Measurements from ENCODE around the gene MSANTD2.

GRCh38 chr11:124752471-124753102 lies 47.6 kb downstream of the MSANTD2 start:
- TF ChIP-seq, protein P1, sequence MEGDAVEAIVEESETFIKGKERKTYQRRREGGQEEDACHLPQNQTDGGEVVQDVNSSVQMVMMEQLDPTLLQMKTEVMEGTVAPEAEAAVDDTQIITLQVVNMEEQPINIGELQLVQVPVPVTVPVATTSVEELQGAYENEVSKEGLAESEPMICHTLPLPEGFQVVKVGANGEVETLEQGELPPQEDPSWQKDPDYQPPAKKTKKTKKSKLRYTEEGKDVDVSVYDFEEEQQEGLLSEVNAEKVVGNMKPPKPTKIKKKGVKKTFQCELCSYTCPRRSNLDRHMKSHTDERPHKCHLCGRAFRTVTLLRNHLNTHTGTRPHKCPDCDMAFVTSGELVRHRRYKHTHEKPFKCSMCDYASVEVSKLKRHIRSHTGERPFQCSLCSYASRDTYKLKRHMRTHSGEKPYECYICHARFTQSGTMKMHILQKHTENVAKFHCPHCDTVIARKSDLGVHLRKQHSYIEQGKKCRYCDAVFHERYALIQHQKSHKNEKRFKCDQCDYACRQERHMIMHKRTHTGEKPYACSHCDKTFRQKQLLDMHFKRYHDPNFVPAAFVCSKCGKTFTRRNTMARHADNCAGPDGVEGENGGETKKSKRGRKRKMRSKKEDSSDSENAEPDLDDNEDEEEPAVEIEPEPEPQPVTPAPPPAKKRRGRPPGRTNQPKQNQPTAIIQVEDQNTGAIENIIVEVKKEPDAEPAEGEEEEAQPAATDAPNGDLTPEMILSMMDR (IDR thresholded peaks at IDR 0.05; ENCODE audit: low read length), result no peak
- TF ChIP-seq EZH2 (IDR thresholded peaks at IDR 0.05; ENCODE audit: borderline replicate concordance, low read length), result no peak

Data from OCI-LY1 (cell line).